Endothelial cell of umbilical vein (primary cell): Measurements from ENCODE around the gene GPR176.

Source experiments
- CTCF ChIP-seq, 2 donors: IDR thresholded peaks; 1 replicate in 1 of 2; 2 replicates in 1 of 2; pipeline ENCODE4 v1.5.1; 2011; ENCODE audit warnings: low read length in 2 of 2, mild to moderate bottlenecking in 2 of 2, moderate library complexity in 2 of 2, control low read depth in 1 of 2, inconsistent platforms in 1 of 2, low read depth in 1 of 2; ENCODE audit not compliant: insufficient read depth in 1 of 2; ENCODE audit errors: extremely low read depth in 1 of 2
- POLR2A ChIP-seq: IDR thresholded peaks from 2 replicates; pipeline ENCODE4 v1.6.1; 2012; ENCODE audit warnings: low read depth, mild to moderate bottlenecking, control low read depth, low read length
- POLR2AphosphoS5 ChIP-seq: IDR thresholded peaks from 2 replicates; pipeline ENCODE4 v1.6.1; 2012; ENCODE audit warnings: low read depth, mild to moderate bottlenecking, control low read depth, low read length, moderate library complexity; ENCODE audit not compliant: insufficient read depth

- TF ChIP-seq POLR2A (no peak), POLR2AphosphoS5 (no peak), CTCF (IDR thresholded peaks at IDR 0.05; ENCODE audit: extremely low read depth in 1 of 2, insufficient read depth in 1 of 2, low read depth in 1 of 2, low read length in 2 of 2) (no peak)
Measured at GRCh38 chr15:39924437-39924836, 4.4 kb upstream of the GPR176 start.
